Measurements from ENCODE around the gene HPS6. TPM values are rescaled to one million over a fixed set of nuclear protein-coding genes. Genes with fewer than 3 reads are reported as not detected.

Gene HPS6
- total RNA-seq, 1 donor, result 34.1 TPM

DNA sequence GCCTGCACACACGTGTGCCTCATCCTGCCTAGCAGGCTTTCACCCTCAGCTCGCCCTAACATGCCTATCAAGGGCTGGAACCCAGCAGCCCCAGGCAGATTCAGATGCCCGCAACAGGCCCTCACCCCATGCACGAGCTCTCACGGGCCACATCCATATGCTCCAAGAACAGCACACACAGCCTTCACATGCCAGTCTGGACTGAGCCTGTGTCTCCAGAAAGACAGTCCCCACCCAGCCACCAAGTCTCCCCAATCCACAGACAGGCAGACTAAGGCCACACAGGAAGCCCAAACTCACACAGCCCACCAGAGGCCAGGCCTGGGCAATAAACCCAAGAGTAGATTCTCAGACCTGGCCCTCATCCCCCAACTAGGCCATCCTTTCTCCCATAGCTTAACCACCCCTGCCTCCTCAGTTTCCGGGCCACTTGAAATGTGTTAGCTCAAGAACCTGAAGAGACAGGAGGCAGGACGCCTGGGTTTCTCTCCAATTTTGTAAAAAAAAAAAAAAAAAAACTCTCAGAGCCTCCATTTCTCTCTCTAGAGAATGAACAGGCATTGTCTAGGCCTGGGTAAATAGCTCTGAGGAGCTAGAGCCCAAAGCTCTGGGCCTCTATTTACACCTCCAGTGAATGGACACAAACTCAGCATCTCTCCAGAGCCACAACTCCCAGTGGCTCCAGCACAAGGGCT is 48.3 kb downstream of the HPS6 start:
- TF ChIP-seq, protein P1, sequence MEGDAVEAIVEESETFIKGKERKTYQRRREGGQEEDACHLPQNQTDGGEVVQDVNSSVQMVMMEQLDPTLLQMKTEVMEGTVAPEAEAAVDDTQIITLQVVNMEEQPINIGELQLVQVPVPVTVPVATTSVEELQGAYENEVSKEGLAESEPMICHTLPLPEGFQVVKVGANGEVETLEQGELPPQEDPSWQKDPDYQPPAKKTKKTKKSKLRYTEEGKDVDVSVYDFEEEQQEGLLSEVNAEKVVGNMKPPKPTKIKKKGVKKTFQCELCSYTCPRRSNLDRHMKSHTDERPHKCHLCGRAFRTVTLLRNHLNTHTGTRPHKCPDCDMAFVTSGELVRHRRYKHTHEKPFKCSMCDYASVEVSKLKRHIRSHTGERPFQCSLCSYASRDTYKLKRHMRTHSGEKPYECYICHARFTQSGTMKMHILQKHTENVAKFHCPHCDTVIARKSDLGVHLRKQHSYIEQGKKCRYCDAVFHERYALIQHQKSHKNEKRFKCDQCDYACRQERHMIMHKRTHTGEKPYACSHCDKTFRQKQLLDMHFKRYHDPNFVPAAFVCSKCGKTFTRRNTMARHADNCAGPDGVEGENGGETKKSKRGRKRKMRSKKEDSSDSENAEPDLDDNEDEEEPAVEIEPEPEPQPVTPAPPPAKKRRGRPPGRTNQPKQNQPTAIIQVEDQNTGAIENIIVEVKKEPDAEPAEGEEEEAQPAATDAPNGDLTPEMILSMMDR (IDR thresholded peaks at IDR 0.05; ENCODE audit: insufficient read depth, low read depth, low read length), result no peak
- DNase-seq (ENCODE audit: low read depth), result no peak
- H3K4me3 ChIP-seq (ENCODE audit: low read depth, low read length), result peak overlapping the region; percentile 77

DNA sequence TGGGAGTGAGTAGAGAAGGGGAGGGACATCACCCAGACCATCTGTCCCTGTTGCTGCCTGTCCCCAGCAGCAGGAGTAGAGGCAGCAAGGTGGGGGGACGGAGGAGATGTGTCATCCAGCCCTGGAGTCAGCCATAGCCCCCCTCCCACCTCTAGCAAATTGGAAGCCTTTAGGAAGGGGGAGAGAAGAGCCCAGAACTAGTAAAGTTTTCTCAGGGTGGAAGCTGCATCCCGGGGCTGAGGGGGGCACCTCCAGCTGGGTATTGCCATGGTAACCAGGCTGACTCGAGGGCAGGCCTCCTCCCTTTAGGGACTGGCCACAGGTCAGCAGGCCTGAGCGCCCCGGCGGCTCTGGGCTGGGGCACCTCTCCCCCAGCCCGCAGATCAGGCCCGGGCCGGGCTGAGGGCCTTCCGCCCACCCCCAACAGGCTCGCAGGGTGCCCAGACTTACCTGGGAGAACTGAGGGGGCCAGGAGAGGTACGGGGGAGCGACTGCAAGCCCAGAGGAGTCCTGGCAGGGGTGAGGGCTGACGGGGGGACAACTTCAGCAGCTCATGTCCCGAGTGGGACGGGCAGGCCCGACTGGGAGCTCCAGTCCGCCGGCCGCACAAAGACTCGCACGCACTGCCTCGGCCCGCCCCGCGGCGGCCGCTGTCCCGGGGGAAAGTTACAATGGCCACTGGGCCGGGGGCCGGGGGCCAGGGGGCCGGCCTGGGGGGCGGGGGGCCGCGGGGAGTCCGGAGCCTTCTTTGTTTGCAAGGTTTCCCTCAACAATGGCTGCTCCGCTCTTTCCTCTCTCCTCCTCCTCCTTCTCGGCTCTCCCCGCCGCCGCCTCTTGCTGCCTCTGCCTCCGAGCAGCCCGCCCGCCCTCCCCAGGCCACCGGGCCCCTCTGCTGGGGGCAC is 49.1 kb downstream of the HPS6 start:
- H3K4me3 ChIP-seq (ENCODE audit: low read depth, low read length), result peak overlapping the region; percentile 77
- TF ChIP-seq, protein P1 (IDR thresholded peaks at IDR 0.05; ENCODE audit: insufficient read depth, low read depth, low read length), result no peak
- no peak for DNase-seq (ENCODE audit: low read depth)

DNA sequence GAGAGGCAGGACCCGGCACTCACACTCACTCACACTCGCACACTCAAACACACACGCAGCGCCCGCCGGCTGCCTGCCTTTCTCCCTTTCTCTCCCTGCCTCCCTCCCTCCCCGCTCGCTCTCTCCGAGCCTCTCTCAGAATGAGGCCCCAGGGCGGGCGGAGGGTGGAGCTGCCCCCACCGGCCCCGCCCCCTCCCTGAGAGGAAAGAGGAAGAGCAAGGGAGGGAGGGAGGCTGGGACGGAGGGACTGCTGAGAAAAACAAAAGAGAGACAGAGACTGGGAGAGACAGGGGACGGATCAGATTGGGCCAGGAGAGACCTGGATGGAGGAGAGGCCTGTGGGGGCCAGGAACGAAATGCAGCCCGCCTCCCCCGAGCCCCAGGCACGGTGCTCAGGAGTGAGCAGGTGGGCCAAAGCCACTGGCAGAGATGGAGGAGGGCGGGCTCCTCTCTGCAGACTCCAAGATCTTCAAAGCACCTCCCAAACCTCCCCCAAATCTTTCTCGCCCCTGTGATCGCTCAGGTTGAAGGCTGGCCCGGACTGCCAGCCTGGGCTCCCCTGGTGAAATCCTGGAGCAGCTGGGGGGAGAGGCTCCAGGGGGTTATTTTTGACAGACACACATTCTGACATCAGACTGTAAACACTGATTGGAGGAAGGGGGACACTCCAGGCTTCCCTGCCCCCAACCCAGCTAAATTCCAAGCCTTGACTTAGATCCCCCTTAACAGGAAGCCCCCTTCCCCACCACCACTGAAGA is 49.9 kb downstream of the HPS6 start:
- DNase-seq (ENCODE audit: low read depth), result peak; percentile 78
- peak overlapping the region; percentile 77 for H3K4me3 ChIP-seq (ENCODE audit: low read depth, low read length)
- TF ChIP-seq, protein P1 (IDR thresholded peaks at IDR 0.05; ENCODE audit: insufficient read depth, low read depth, low read length), result no peak

DNA sequence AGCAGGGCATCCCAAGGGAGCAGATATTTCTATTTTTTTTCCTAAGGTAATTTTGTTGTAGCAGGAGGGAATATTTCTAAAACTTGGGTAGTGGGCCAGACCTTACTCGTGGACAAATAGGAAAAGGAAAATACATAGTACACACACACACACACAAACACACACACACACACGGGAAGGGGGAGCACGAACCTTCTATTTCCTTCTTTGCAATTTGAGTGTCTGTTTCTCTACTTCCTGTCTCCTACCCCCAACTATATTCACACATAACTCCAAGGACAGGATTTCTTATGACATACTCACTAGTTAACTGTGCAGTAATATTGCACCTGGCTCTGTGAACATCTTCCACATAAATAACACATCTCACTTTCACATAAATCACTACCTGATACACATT is 50.6 kb downstream of the HPS6 start:
- peak overlapping the region; percentile 3 for H3K4me3 ChIP-seq (ENCODE audit: low read depth, low read length)
- TF ChIP-seq, protein P1 (IDR thresholded peaks at IDR 0.05; ENCODE audit: insufficient read depth, low read depth, low read length), result no peak
- DNase-seq (ENCODE audit: low read depth), result no peak

DNA sequence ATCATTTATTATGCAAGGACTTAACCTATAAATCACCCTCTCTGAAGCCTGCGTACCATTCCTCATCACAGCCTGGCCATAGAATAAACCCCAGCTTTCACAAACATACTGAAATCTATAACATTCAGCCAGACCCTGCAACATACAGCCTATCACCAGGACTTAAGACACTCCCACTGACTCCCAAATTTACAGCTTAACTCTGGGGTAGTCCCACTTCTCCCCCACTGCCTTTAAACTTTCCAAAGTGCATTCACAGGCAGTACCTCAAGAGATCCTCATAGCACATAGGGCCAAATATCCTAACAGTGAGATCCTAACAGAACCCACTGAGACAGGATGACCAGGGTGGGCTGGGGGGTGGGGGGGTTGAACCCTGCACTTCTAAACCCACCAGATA is 51.5 kb downstream of the HPS6 start:
- no peak for DNase-seq (ENCODE audit: low read depth)
- TF ChIP-seq, protein P1 (IDR thresholded peaks at IDR 0.05; ENCODE audit: insufficient read depth, low read depth, low read length), result no peak
- H3K4me3 ChIP-seq (ENCODE audit: low read depth, low read length), result peak overlapping the region; percentile 73

Small RNA genes lying within 50 kb of the gene (small RNA-seq; reads per million reads assigned to genes)
- gene AL500527.1, result not detected
- not detected for gene AL500527.2

Other genes starting within 250 kb of the HPS6 start
- gene OGA, start 246.9 kb upstream of the HPS6 start, total RNA-seq, result 80.3 and 93.1 TPM in 2 replicates
- 0.86 and 0.97 TPM in 2 replicates for gene KCNIP2, start 221.5 kb upstream of the HPS6 start, total RNA-seq
- 7.7 and 10.4 TPM in 2 replicates for gene ARMH3, start 9.2 kb upstream of the HPS6 start, total RNA-seq
- gene LDB1, start 55.0 kb downstream of the HPS6 start, total RNA-seq, result 53.8 and 56.1 TPM in 2 replicates
- gene PPRC1, start 67.7 kb downstream of the HPS6 start, total RNA-seq, result 23.5 and 28.5 TPM in 2 replicates
- gene NOLC1, start 87.0 kb downstream of the HPS6 start, total RNA-seq, result 22.2 and 30.7 TPM in 2 replicates
- gene ELOVL3, start 160.9 kb downstream of the HPS6 start, total RNA-seq, result 0.32 and 0.86 TPM in 2 replicates
- gene PITX3, start 176.2 kb downstream of the HPS6 start, total RNA-seq, result under 0.01 TPM in 1 of 2 replicates, not detected in the other
- 48.3 and 58.3 TPM in 2 replicates for gene GBF1, start 180.2 kb downstream of the HPS6 start, total RNA-seq

Measured in fibroblast of villous mesenchyme (primary cell).